ENCODE results near the gene CTNNBIP1. TPM values are rescaled to one million over a fixed set of nuclear protein-coding genes. Genes with fewer than 3 reads are reported as not detected.

Gene CTNNBIP1
- total RNA-seq, 1 donor from 2014 or later = 47.6 TPM

DNA sequence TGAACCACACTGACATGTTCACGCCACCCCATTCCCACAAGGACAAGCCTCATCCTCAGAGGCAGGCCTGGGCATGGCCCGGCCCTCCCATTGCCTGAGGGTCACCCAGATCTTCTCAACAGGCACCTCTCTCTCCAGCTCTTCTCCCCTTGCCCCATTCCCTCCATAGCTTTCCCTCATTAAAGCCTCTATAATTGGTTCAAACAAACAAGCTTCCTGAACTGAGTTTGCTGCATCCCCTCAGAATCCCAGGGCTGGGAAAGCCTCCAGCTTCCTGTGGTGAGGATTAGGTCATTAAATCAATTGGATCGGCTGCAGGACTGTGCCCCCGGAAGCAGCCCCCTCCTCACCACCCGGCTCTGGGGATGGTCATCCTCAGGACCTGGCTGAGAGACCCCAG is 18.9 kb downstream of the CTNNBIP1 start:
- DNase-seq = no peak
- intact Hi-C loops (cut with DNase I) = no loop called here
- peak overlapping the region; percentile 30 for H3K27ac ChIP-seq

DNA sequence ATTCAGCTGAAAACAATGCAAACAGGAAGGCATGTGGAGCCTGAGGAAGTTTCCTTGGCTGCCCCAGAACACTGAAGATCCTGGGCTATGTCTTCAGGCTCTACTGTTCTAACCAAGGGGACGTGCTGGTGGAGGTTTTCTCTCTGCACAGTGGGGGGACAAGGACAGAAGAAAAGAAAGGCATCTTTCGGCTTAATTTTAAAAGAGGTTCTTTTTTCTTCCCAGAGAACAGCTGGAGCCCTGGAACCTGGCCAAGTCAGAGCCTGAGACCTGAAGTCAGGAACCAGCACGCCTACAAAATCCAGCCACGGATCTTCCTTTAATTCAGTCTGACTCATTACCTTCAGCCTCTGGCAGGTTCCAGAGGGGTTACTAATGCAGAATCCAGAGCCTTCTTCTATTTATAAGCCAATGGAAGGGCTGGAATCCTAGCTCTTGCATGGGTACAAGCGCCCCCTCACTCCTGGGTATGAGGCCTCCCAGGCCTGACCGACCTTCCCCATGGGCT is 19.8 kb downstream of the CTNNBIP1 start:
- no peak for DNase-seq
- H3K27me3 ChIP-seq = no peaks in the 10 kb centered on the region
- intact Hi-C loops (cut with DNase I) = no loop called here
- H3K27ac ChIP-seq = peak overlapping the region; percentile 47
- TF ChIP-seq CTCF (IDR thresholded peaks at IDR 0.05) = no peak
- no peak overlapping the region for H3K4me3 ChIP-seq
- no peaks in the 10 kb centered on the region for H3K36me3 ChIP-seq
- H3K9me3 ChIP-seq = no peaks in the 10 kb centered on the region
- H3K4me1 ChIP-seq = peaks cover 35% of the 10 kb centered on the region
- ATAC-seq = peak; percentile 14

More for the DNA sequence above, 18.9 kb downstream of the CTNNBIP1 start:
- H3K4me1 ChIP-seq = peaks cover 35% of the 10 kb centered on the region
- ATAC-seq = no peak
- no peaks in the 10 kb centered on the region for H3K27me3 ChIP-seq
- H3K4me3 ChIP-seq = no peak overlapping the region
- H3K36me3 ChIP-seq = no peaks in the 10 kb centered on the region
- H3K9me3 ChIP-seq = no peaks in the 10 kb centered on the region
- TF ChIP-seq CTCF (IDR thresholded peaks at IDR 0.05) = no peak

- Histone ChIP-seq H3K4me3 (no peak overlapping the region), H3K27me3 (no peaks in the 10 kb centered on the region), H3K36me3 (no peaks in the 10 kb centered on the region), H3K4me1 (peaks cover 35% of the 10 kb centered on the region), H3K27ac (peak overlapping the region; percentile 47), H3K9me3 (no peaks in the 10 kb centered on the region)
- ATAC-seq = no peak
- intact Hi-C loops (cut with DNase I) = no loop called here
- no peak for TF ChIP-seq CTCF (IDR thresholded peaks at IDR 0.05)
- DNase-seq = no peak
These were observed 20.7 kb downstream of the CTNNBIP1 start for GRCh38 chr1:9889411-9889810.

- Histone ChIP-seq H3K4me1 (peaks cover 35% of the 10 kb centered on the region), H3K27ac (no peak overlapping the region), H3K36me3 (no peaks in the 10 kb centered on the region), H3K4me3 (no peak overlapping the region), H3K27me3 (no peaks in the 10 kb centered on the region), H3K9me3 (no peaks in the 10 kb centered on the region)
- no peak for TF ChIP-seq CTCF (IDR thresholded peaks at IDR 0.05)
- DNase-seq = no peak
- intact Hi-C loops (cut with DNase I) = no loop called here
- ATAC-seq = no peak
These were observed 21.2 kb downstream of the CTNNBIP1 start for GRCh38 chr1:9888886-9889285.

DNA sequence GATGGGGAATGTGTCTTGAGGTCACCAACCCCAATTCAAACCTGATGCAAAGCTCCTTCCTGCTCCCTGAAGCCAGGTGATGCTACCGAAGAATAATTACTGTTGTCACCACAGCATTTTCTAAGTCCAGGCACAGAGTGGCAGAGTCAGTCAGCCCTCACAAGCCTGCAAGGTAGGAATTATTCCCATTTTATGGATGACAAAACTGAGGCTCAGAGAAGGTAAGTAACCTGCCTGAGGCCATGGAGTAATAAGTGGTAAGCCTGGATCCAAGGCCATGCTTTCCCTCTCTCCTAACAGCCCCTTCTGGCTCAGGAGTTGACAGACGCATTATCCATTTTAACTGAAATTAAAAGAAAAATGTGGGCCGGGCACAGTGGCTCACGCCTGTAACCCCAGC is 23.0 kb downstream of the CTNNBIP1 start:
- H3K9me3 ChIP-seq = no peaks in the 10 kb centered on the region
- no peak for DNase-seq
- no peak for ATAC-seq
- H3K36me3 ChIP-seq = no peaks in the 10 kb centered on the region
- peaks cover 26% of the 10 kb centered on the region for H3K4me1 ChIP-seq
- no peak overlapping the region for H3K4me3 ChIP-seq
- no peaks in the 10 kb centered on the region for H3K27me3 ChIP-seq
- TF ChIP-seq CTCF (IDR thresholded peaks at IDR 0.05) = no peak
- intact Hi-C loops (cut with DNase I) = no loop called here
- H3K27ac ChIP-seq = no peak overlapping the region
